Caki2 (cell line): Measurements from ENCODE around the gene YARS1. TPM values are rescaled to one million over a fixed set of nuclear protein-coding genes. Genes with fewer than 3 reads are reported as not detected.

Source experiments
- DNase-seq: peaks from one replicate; pipeline ENCODE4 v3.0.0-alpha.2; 2015; ENCODE audit warnings: low read depth
- in situ Hi-C: cut with HindIII; loops from 2 replicates; pipeline ENCODE4 v1.10.0; 2016; ENCODE audit warnings: low sequenced_read_pairs, low pct_unique_long_range_greater_than_20kb, mixed read lengths
- total RNA-seq: library from RNA; depleted of rRNA; stranded (reverse); fragments of >200 nt; shearing (Covaris generic); gene quantifications from 2 replicates; pipeline ENCODE4 v1.2.3, GENCODE V29; 2014; ENCODE audit warnings: low replicate concordance; rRNA removed

YARS1 gene
- total RNA-seq, 1 experiment from 2014 or later, result 86.1 TPM

DNA sequence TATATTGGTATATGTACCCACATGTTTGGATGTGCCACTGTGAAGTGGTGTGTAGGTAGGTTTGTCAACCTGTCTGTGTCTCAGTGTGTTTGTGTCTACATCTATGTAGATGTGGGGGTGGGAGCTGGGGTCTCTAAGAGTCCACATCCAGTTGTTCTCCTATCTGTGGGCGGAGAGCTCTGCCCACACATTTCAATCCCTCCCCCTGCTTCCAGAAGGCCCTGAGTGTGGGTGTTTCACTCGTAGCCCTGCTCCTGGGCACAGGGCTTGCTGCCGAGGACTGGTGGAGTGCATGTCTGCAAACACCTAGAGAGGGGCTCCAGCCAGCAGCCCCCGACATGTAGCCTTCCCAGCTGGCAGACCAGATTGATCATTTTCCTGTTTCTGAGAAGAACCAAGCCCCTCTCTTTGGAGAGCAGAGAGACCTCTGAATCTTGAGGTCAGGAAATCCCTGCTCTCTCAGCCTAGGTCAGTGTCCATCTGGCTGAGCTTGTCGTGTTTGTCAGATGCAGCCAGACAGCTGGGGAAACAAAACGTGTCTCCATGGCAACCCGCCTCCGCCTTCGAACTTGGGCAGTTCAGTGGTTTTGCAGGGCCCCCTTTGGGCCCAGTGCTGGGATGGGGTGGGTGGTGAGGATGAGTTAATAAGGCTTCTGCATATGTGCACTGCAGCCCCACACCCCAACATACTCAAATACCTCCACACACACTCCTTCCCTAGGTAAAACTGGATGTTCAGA is 83.4 kb downstream of the YARS1 start:
- in situ Hi-C loops, result no loop called here
- no peak for DNase-seq

DNA sequence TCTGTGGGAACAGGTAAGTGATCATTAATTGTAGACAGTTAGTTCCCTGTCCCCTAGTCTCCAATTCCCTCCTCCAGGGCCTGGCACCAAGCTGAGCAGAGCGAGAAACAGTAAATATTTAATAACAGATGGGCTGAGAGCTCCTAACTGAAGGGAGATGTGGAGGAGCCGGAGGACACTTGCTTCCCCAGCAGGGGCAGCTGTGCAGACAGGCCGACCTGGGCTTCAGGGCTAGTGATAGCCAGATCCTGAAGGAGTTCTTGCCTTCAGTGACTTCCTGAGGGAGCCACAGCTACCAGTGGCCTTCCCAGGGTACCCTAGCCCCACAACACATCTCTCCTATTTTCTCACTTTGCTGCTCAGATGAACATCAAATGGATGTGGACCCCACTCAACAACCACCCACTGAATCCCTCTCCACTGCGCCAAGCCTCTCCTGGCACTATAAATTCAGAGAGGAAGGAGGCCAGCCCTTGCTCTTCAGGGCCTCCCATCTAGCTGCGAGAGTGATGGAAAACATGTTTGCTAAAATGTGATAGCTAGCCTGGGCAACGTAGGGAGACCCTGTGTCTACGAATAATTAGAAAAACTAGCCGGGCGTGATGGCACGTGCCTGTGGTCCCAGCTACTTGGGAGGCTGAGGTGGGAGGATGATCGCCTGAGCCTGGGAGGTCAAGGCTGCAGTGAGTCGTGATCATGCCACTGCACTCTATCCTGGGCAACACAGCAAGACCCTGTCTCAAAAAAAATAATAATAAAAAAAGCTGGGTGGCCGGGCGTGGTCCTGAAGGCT is 87.7 kb downstream of the YARS1 start:
- in situ Hi-C loops, result no loop called here
- no peak for DNase-seq

DNA sequence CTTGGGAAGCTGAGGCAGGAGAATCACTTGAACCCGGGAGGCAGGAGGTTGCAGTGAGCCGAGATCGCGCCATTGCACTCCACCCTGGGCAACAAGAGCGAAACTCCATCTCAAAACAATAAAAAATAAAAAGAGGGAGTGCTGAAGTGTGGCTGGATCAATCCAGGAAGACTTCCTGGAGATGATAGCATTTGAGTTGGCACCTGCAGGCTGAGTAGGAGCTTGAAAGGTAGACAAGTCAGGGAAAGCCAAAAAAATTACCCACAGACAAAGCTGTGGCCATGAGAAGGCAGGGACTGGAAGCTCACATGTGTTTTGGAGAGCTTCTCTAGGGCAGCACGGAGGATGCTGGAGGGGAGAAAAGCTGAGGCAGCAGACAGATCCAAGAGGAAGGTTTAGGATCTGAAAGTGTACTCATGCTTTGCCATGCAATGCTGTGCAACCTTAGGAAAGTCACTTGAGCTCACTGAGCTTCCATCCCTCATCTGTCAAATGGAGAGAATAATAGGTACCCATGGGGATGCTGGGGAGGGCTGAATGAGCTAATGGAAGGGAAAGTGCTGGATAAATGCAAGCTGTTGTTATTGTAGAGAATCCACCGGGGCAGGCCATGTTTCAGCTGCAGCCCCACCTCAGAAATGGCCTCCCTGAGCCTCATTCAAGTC is 88.6 kb downstream of the YARS1 start:
- in situ Hi-C loops, result no loop called here
- DNase-seq, result no peak

DNA sequence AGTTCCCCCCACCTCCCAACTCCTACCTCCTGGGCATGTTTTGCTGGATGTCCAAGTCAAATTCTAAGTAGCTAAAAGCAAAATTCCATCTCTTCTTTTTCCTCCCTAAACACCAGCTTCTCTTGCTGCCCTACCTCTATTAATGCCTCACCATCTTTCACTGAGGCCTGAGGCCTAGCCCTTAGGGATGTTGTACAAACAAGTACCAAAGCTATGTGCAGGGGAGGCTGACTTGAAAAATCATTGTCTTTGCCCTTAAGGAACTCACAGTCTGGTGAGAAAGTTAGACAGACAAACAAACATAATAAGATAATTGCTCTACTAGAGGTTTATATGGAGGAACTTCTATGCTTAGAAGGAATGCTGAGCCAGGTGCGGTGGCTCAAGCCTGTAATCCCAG is 89.3 kb downstream of the YARS1 start:
- in situ Hi-C loops, result no loop called here
- no peak for DNase-seq

DNA sequence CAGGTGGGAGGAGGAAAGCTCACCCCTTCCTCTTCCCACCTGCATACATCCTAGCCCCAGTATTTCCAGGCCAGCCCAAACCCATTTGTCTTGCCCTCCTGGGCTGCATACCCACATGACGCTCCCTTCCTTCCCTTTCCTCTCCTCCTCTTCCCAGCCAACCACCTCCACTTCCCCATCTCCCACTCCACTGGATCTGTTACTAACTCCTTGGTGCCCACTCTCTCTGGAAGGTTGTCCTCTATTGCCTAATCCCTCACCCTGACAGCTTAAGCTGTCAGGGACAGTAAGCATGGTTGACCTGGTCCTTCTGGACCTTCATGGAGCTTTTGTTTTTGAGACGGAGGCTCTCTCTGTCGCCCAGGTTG is 91.6 kb downstream of the YARS1 start:
- DNase-seq, result no peak
- in situ Hi-C loops, result no loop called here

Other genes starting within 250 kb of the YARS1 start
- gene ZBTB8OS, start 166.8 kb downstream of the YARS1 start, total RNA-seq, result 30.1 and 144 TPM in 2 replicates
- 136 and 158 TPM in 2 replicates for gene RBBP4, start 166.2 kb downstream of the YARS1 start, total RNA-seq
- gene SYNC, start 114.6 kb downstream of the YARS1 start, total RNA-seq, result 0.75 and 0.84 TPM in 2 replicates
- gene S100PBP, start 295 bp upstream of the YARS1 start, total RNA-seq, result 21.3 and 25.5 TPM in 2 replicates
- gene FNDC5, start 53.6 kb upstream of the YARS1 start, total RNA-seq, result 3.3 TPM in 1 of 2 replicates, not detected in the other
- not detected in 2 replicates for gene HPCA, start 69.1 kb upstream of the YARS1 start, total RNA-seq
- gene TMEM54, start 84.0 kb upstream of the YARS1 start, total RNA-seq, result 165 and 188 TPM in 2 replicates
- gene RNF19B, start 147.5 kb upstream of the YARS1 start, total RNA-seq, result 14.9 and 29.2 TPM in 2 replicates
- 326 and 384 TPM in 2 replicates for gene AK2, start 219.5 kb upstream of the YARS1 start, total RNA-seq